K562 (cell line): ENCODE results near the gene LRMDA. TPM values are rescaled to one million over a fixed set of nuclear protein-coding genes. Genes with fewer than 3 reads are reported as not detected.

Experiments used
- ATAC-seq: fragments of 200-7000 bp; cut with Tn5 transposase; 3 replicates; pipeline ENCODE4 v1.9.1; 2020; ENCODE audit warnings: moderate library complexity
- BruUV-seq: library from RNA; stranded (reverse); fragments of 400-500 nt; replicated peaks from 2 replicates; lab custom pipeline; 2021; lab: Mats Ljungman, UMichigan
- CTCF ChIA-PET: fragments of 300-600 bp; formaldehyde crosslinking; extraction: SDS; loops from one replicate; lab custom pipeline; 2021; ENCODE audit warnings: low intra/inter-chr PET ratio; lab: Yijun Ruan, JAX
- POLR2A ChIA-PET: fragments of 300-600, 350-650 bp; sonication (Branson Sonifier 250); formaldehyde crosslinking; extraction: SDS; loops from one replicate; lab custom pipeline; 2021; ENCODE audit warnings: antibody characterized with exemption, inconsistent platforms; lab: Yijun Ruan, JAX
- DNase-seq, 4 experiments: peaks; one replicate each; pipeline versions ENCODE4 v3.0.0 to v3.0.0-alpha.2; 2011 to 2018; ENCODE audit warnings: low spot score in 3 of 4, mixed read lengths in 3 of 4; ENCODE audit errors: extremely low read depth in 1 of 4
- FAIRE-seq: peaks from 2 replicates; lab custom pipeline; 2011; peaks lifted over from hg19 to GRCh38; lab: Jason Lieb, UNC
- H2AFZ ChIP-seq: 2 replicates; pipeline ENCODE4 v1.6.0; 2011; ENCODE audit warnings: low read depth, low read length, control low read depth, inconsistent platforms
- H3K27ac ChIP-seq: fragments of 200-600 bp; 3 replicates; pipeline ENCODE4 v1.8.0; 2011; ENCODE audit warnings: low read depth, mild to moderate bottlenecking, control low read depth, inconsistent platforms, low read length, moderate library complexity, mixed read lengths; ENCODE audit errors: extremely low read depth
- H3K27me3 ChIP-seq, 2 experiments: fragments of 300-600 bp in 1 of 2; 2 replicates in 1 of 2; 3 replicates in 1 of 2; pipeline versions ENCODE4 v1.6.0 to v1.8.0; 2011; ENCODE audit warnings: inconsistent platforms in 2 of 2, low read length in 2 of 2, mild to moderate bottlenecking in 1 of 2, mixed read lengths in 1 of 2, moderate library complexity in 1 of 2; ENCODE audit not compliant: control insufficient read depth in 2 of 2, insufficient read depth in 2 of 2
- H3K36me3 ChIP-seq: fragments of 300-600 bp; 3 replicates; pipeline ENCODE4 v1.8.0; 2011; ENCODE audit warnings: mild to moderate bottlenecking, low read length, inconsistent platforms; ENCODE audit not compliant: control insufficient read depth, insufficient read depth
- H3K4me1 ChIP-seq, 2 experiments: fragments of 200-600 bp in 1 of 2; replicated peaks in 1 of 2; 2 replicates in 1 of 2; 3 replicates in 1 of 2; pipeline versions ENCODE4 v1.5.1 to v1.8.0; 2011; ENCODE audit warnings: inconsistent platforms in 2 of 2, low read length in 2 of 2, mild to moderate bottlenecking in 1 of 2, mixed read lengths in 1 of 2, moderate library complexity in 1 of 2; ENCODE audit not compliant: control insufficient read depth in 2 of 2, insufficient read depth in 2 of 2
- H3K4me2 ChIP-seq: 2 replicates; pipeline ENCODE4 v1.6.1; 2011; ENCODE audit warnings: low read length, control low read depth, inconsistent platforms, mixed read lengths; ENCODE audit not compliant: insufficient read depth
- H3K4me3 ChIP-seq: fragments of 200-600 bp; sonication (generic), shearing (Covaris generic); 2 replicates; pipeline ENCODE4 v1.5.1; 2016; ENCODE audit warnings: control low read depth, inconsistent platforms
- H3K79me2 ChIP-seq: fragments of 200-600 bp; 3 replicates; pipeline ENCODE4 v1.8.0; 2011; ENCODE audit warnings: low read length, inconsistent platforms; ENCODE audit not compliant: control insufficient read depth, insufficient read depth
- H3K9ac ChIP-seq, 2 experiments: 2 replicates each; pipeline versions ENCODE4 v1.6.0 to v1.6.1; 2011; ENCODE audit warnings: low read depth in 2 of 2, low read length in 2 of 2, control low read depth in 1 of 2, inconsistent platforms in 1 of 2, mild to moderate bottlenecking in 1 of 2, mixed read lengths in 1 of 2; ENCODE audit not compliant: insufficient read depth in 1 of 2
- H3K9me1 ChIP-seq: one replicate; pipeline ENCODE4 v1.6.0; 2011; ENCODE audit warnings: inconsistent platforms, mild to moderate bottlenecking, low read length, moderate library complexity; ENCODE audit not compliant: control insufficient read depth, insufficient read depth
- H3K9me3 ChIP-seq: replicated peaks from 2 replicates; pipeline ENCODE4 v1.5.1; 2011; ENCODE audit warnings: low read depth, low read length, inconsistent platforms; ENCODE audit not compliant: control insufficient read depth, insufficient read depth
- H4K20me1 ChIP-seq: replicated peaks from 2 replicates; pipeline ENCODE4 v1.6.1; 2011; ENCODE audit warnings: low read length, inconsistent platforms, mixed read lengths; ENCODE audit not compliant: control insufficient read depth, insufficient read depth
- HNRNPK ChIP-seq: fragments of 200-400 bp; formaldehyde crosslinking; IDR thresholded peaks from one replicate; pipeline ENCODE4 v1.6.1; 2018; ENCODE audit warnings: mild to moderate bottlenecking, low read depth, low read length; ENCODE audit not compliant: poor library complexity, severe bottlenecking
- ZNF184 ChIP-seq: sonication (generic); formaldehyde crosslinking; IDR thresholded peaks from 2 replicates; pipeline ENCODE4 v1.5.0; 2020; ENCODE audit warnings: missing genetic modification reagents
- ZNF217 ChIP-seq: sonication (generic); formaldehyde crosslinking; IDR thresholded peaks from 2 replicates; pipeline ENCODE4 v1.8.0; 2022; ENCODE audit warnings: mild to moderate bottlenecking, missing genetic modification reagents
- WGBS: fragments of 100-300 bp; shearing (Covaris generic); methylation state at CpG from one replicate; pipeline ENCODE4 v1.1.6; 2016; ENCODE audit warnings: low coverage, mixed read lengths; ENCODE audit not compliant: insufficient coverage; ENCODE audit errors: missing lambda C conversion rate; 5-methylcytosine and 5-hydroxymethylcytosine counted together
- in situ Hi-C: fragments of 300-500 bp; cut with MboI; formaldehyde crosslinking; loops from 4 replicates; pipeline ENCODE4 v1.15.0; 2018; ENCODE audit warnings: inconsistent platforms, mixed read lengths
- intact Hi-C: fragments of 100-400 bp; cut with micrococcal nuclease; formaldehyde crosslinking; loops from 2 replicates; pipeline ENCODE4 v1.14.2; 2022
- polyA plus RNA-seq, 8 experiments: library from polyadenylated mRNA; depleted of rRNA in 4 of 8; stranded (reverse) in 5 of 8; unstranded in 3 of 8; fragments of >200 nt; fragmentation: Nextera tagmentation in 2 of 8; fragmentation: Illumina TruSeq in 1 of 8; extraction: Ambion mirVana in 2 of 8; extraction: Trizol in 1 of 8; gene quantifications; 2 replicates each; pipeline versions ENCODE4 v1.2.1 to v1.2.3, GENCODE V29; 2011 to 2014; ENCODE audit warnings: inconsistent platforms in 1 of 8, missing spikeins in 1 of 8
- total RNA-seq, 7 experiments: library from RNA; depleted of rRNA in 6 of 7; stranded (reverse); fragments of >200 nt in 6 of 7; fragmentation: Illumina TruSeq in 2 of 7; extraction: Trizol in 2 of 7; gene quantifications; 2 replicates each; pipeline versions ENCODE4 v1.2.1 to v1.2.3, GENCODE V29; 2011 to 2021; ENCODE audit warnings: low replicate concordance in 1 of 7
- TF ChIP-seq, protein P1 (sequence below): fragments of 250-450 bp; sonication (Bioruptor Pico); IDR thresholded peaks from 2 replicates; pipeline ENCODE4 v1.5.0; 2022; ENCODE audit warnings: mild to moderate bottlenecking

The LRMDA gene
- total and polyA plus RNA-seq, 9 of the 15 experiments (the other 6 are each of a cell fraction or from before 2014, with no cell fraction given) = 0.25 TPM; not detected in 8

DNA sequence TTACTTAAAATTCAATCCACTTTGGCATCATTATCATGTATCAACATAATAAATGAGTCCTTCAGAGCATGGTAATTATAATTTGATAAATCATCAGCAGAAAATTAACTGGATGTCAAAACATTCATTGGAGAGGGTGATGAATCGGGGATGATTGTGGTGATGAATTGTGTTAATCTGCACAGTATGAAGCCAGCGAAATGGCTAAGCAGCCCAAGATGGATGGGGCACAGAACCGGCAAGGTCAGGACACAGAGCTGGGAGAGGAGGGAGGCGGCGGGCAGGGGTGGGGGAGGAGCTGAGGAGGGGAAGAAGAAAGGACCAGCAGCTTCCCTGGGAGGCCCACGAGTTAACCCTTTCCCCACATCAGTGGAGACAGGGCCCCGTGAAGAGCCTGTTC, 536.1 kb downstream of the LRMDA start:
- Histone ChIP-seq H3K4me3 (no peak overlapping the region), H3K4me2 (no peak overlapping the region), H3K4me1 (no peaks in the 10 kb centered on the region; a peak in 1 of 5 replicates), H3K9me3 (no peaks in the 10 kb centered on the region), H3K27me3 (no peaks in the 10 kb centered on the region), H3K79me2 (no peaks in the 10 kb centered on the region), H3K36me3 (no peaks in the 10 kb centered on the region), H3K9ac (no peak overlapping the region), H3K27ac (no peak overlapping the region), H2AFZ (no peak overlapping the region), H3K9me1 (no peaks in the 10 kb centered on the region), H4K20me1 (no peaks in the 10 kb centered on the region)
- FAIRE-seq = no peak
- BruUV-seq = no TSS peak
- in situ Hi-C loops (no loop called here), intact Hi-C loops (no loop called here)
- ChIA-PET CTCF (no interaction called here), POLR2A (no interaction called here)
- 0% methylated on average over 7 of the region's 7 CpGs for WGBS
- DNase-seq = no peak
- ATAC-seq = no peak
- TF ChIP-seq HNRNPK (no peak), ZNF184 (CRISPR knock-in tag) (no peak)

DNA sequence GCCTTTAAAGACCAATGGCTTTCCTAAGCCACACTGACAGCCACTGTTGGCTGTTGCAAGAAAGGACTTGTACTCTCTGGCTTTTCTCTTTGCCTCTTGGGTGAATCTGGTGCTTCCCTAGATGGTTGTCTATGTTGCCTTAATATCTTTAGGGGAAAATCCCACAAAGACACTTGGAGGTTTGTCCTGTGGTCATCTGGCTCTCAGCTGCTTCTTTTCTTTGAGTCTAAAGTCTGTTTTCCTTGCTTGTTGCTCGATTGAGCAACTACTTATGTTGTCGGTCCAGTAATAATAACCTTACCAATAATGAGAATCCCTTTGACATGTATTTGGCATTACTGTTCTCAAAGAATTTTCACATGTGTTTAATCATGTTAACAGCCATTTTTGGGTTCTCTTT, 537.6 kb downstream of the LRMDA start:
- Histone ChIP-seq H3K36me3 (no peaks in the 10 kb centered on the region), H2AFZ (no peak overlapping the region), H4K20me1 (no peaks in the 10 kb centered on the region), H3K4me1 (no peaks in the 10 kb centered on the region; a peak in 1 of 5 replicates), H3K9ac (no peak overlapping the region), H3K9me1 (no peaks in the 10 kb centered on the region), H3K9me3 (no peaks in the 10 kb centered on the region), H3K27ac (no peak overlapping the region), H3K27me3 (no peaks in the 10 kb centered on the region), H3K4me3 (no peak overlapping the region), H3K79me2 (no peaks in the 10 kb centered on the region), H3K4me2 (no peak overlapping the region)
- DNase-seq (no peak), FAIRE-seq (no peak), ATAC-seq (no peak)
- 4% methylated on average over 2 of the region's 2 CpGs for WGBS
- intact Hi-C loops (no loop called here), in situ Hi-C loops (no loop called here)
- POLR2A ChIA-PET = no interaction called here
- CTCF ChIA-PET = no interaction called here
- no TSS peak for BruUV-seq
- no peak for TF ChIP-seq ZNF217 (CRISPR knock-in tag)
- TF ChIP-seq, protein P1, sequence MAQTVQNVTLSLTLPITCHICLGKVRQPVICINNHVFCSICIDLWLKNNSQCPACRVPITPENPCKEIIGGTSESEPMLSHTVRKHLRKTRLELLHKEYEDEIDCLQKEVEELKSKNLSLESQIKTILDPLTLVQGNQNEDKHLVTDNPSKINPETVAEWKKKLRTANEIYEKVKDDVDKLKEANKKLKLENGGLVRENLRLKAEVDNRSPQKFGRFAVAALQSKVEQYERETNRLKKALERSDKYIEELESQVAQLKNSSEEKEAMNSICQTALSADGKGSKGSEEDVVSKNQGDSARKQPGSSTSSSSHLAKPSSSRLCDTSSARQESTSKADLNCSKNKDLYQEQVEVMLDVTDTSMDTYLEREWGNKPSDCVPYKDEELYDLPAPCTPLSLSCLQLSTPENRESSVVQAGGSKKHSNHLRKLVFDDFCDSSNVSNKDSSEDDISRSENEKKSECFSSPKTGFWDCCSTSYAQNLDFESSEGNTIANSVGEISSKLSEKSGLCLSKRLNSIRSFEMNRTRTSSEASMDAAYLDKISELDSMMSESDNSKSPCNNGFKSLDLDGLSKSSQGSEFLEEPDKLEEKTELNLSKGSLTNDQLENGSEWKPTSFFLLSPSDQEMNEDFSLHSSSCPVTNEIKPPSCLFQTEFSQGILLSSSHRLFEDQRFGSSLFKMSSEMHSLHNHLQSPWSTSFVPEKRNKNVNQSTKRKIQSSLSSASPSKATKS (CRISPR knock-in tag) = no peak
